HEK293T (cell line): ENCODE results near the gene PKLR.
"Not testable (repeated sequence)": the region's sequence is repeated elsewhere in the genome, so short reads cannot be mapped to it uniquely, and the experiment has no call there.

Source experiments
- CTCF ChIA-PET: fragments of 350-600 bp; formaldehyde crosslinking; extraction: SDS; loops from one replicate; lab custom pipeline; 2021; ENCODE audit warnings: antibody characterized with exemption, inconsistent platforms; lab: Yijun Ruan, JAX
- POLR2A ChIA-PET: fragments of 350-600 bp; formaldehyde crosslinking; extraction: SDS; loops from one replicate; lab custom pipeline; 2020; ENCODE audit warnings: antibody characterized with exemption, inconsistent platforms; lab: Yijun Ruan, JAX
- DNase-seq: peaks from one replicate; pipeline ENCODE4 v3.0.0; 2012; ENCODE audit warnings: mixed read lengths; ENCODE audit errors: extremely low spot score
- ARNT ChIP-seq: fragments of 450-650 bp; IDR thresholded peaks from 2 replicates; pipeline ENCODE4 v1.6.1; 2017; ENCODE audit warnings: mild to moderate bottlenecking
- BHLHE40 ChIP-seq: fragments of 450-650 bp; IDR thresholded peaks from 2 replicates; pipeline ENCODE4 v1.6.1; 2016; ENCODE audit warnings: mild to moderate bottlenecking, moderate library complexity, borderline replicate concordance
- CTBP1 ChIP-seq: fragments of 450-650 bp; IDR thresholded peaks from 2 replicates; pipeline ENCODE4 v1.6.1; 2016; ENCODE audit warnings: borderline replicate concordance
- ELF4 ChIP-seq: fragments of 450-650 bp; IDR thresholded peaks from 2 replicates; pipeline ENCODE4 v1.6.1; 2017; ENCODE audit warnings: antibody characterized with exemption
- FOXA1 ChIP-seq: fragments of 450-650 bp; IDR thresholded peaks from 2 replicates; pipeline ENCODE4 v1.6.1; 2016; ENCODE audit warnings: mild to moderate bottlenecking
- FOXK2 ChIP-seq: fragments of 450-650 bp; IDR thresholded peaks from 2 replicates; pipeline ENCODE4 v1.6.1; 2016; ENCODE audit warnings: mild to moderate bottlenecking
- FOXM1 ChIP-seq: fragments of 450-650 bp; IDR thresholded peaks from 2 replicates; pipeline ENCODE4 v1.6.1; 2017; ENCODE audit warnings: mild to moderate bottlenecking, borderline replicate concordance
- HDGF ChIP-seq: fragments of 450-650 bp; IDR thresholded peaks from 2 replicates; pipeline ENCODE4 v1.6.1; 2017; ENCODE audit warnings: antibody characterized with exemption, borderline replicate concordance
- L3MBTL2 ChIP-seq: fragments of 450-650 bp; conservative IDR thresholded peaks from 2 replicates; pipeline ENCODE4 v1.6.1; 2016; ENCODE audit warnings: mild to moderate bottlenecking
- LEF1 ChIP-seq: fragments of 450-650 bp; IDR thresholded peaks from 2 replicates; pipeline ENCODE4 v1.6.1; 2017; ENCODE audit warnings: mild to moderate bottlenecking, borderline replicate concordance
- NFRKB ChIP-seq: fragments of 450-650 bp; IDR thresholded peaks from 2 replicates; pipeline ENCODE4 v1.6.1; 2016; ENCODE audit warnings: mild to moderate bottlenecking, moderate library complexity
- PKNOX1 ChIP-seq: fragments of 450-650 bp; IDR thresholded peaks from 2 replicates; pipeline ENCODE4 v1.6.1; 2016
- SP1 ChIP-seq: fragments of 450-650 bp; IDR thresholded peaks from 2 replicates; pipeline ENCODE4 v1.6.1; 2017
- SUZ12 ChIP-seq: fragments of 450-650 bp; IDR thresholded peaks from 2 replicates; pipeline ENCODE4 v1.6.1; 2016; ENCODE audit warnings: mild to moderate bottlenecking
- TARDBP ChIP-seq: fragments of 450-650 bp; IDR thresholded peaks from 2 replicates; pipeline ENCODE4 v1.6.1; 2016
- ZNF384 ChIP-seq: fragments of 450-650 bp; IDR thresholded peaks from 2 replicates; pipeline ENCODE4 v1.6.1; 2016

PKLR gene

GRCh38 chr1:155294520-155295182 is 6.6 kb downstream of the PKLR start:
- ChIA-PET POLR2A (no interaction called here), CTCF (no interaction called here)
- no peak for DNase-seq
- no peak for TF ChIP-seq HDGF
- no peak for TF ChIP-seq LEF1
- TF ChIP-seq L3MBTL2, result no peak
- no peak for TF ChIP-seq BHLHE40
- no peak for TF ChIP-seq NFRKB
- TF ChIP-seq CTBP1, result no peak
- no peak for TF ChIP-seq SP1
- no peak for TF ChIP-seq FOXM1

- TF ChIP-seq CTBP1 (no peak), FOXK2 (no peak), FOXM1 (no peak), ARNT (no peak), ELF4 (no peak), BHLHE40 (no peak), SUZ12 (no peak), L3MBTL2 (no peak), HDGF (no peak), PKNOX1 (no peak)
- DNase-seq, result no peak
- ChIA-PET CTCF (interaction anchor here (1.3 to 1.4 kb wide), 2 partner anchors 16 to 42 kb away, joined by 4 to 5 read pairs; partner anchors contain the start of gene HCN3), POLR2A (interaction anchor here (1.0 to 3.3 kb wide), 5 partner anchors 15 to 67 kb away, joined by 3 to 12 read pairs (median 4); partner anchors contain the start of gene CLK2)
These were observed 8.0 kb downstream of the PKLR start for GRCh38 chr1:155293086-155293749.

- POLR2A ChIA-PET, result interaction anchor here (3.3 kb wide), 1 partner anchor 18 kb away, joined by 12 read pairs; the partner anchor contains the start of gene CLK2
- DNase-seq, CTCF ChIA-PET: not testable (repeated sequence)
These were observed 10.2 kb downstream of the PKLR start for GRCh38 chr1:155291006-155291405.

- TF ChIP-seq SUZ12 (no peak), BHLHE40 (no peak), CTBP1 (no peak), FOXA1 (no peak), NFRKB (no peak), PKNOX1 (no peak), ZNF384 (no peak), SP1 (no peak)
- ChIA-PET POLR2A (interaction anchor here (0.7 to 2.3 kb wide), 2 partner anchors 11 to 20 kb away, joined by 4 to 7 read pairs; partner anchors contain the start of gene HCN3), CTCF (no interaction called here)
- DNase-seq, result no peak
These were observed 13.2 kb downstream of the PKLR start for GRCh38 chr1:155287987-155288543.

GRCh38 chr1:155286544-155286943 is 14.7 kb downstream of the PKLR start:
- ChIA-PET CTCF (interaction anchor here (1.6 kb wide), 1 partner anchor 36 kb away, joined by 7 read pairs; no protein-coding TSS in a partner anchor), POLR2A (interaction anchor here (0.6 to 2.3 kb wide), 4 partner anchors 10 to 42 kb away, joined by 3 to 11 read pairs (median 6); partner anchors contain the start of genes CLK2, HCN3 and SCAMP3)

More at GRCh38 chr1:155286544-155286943, 14.7 kb downstream of the PKLR start:
- TF ChIP-seq HDGF (no peak), ELF4 (no peak), NFRKB (no peak), BHLHE40 (no peak), ZNF384 (no peak), PKNOX1 (no peak), FOXK2 (no peak), FOXA1 (no peak), TARDBP (no peak)
- DNase-seq, result no peak
